Measurements from ENCODE around the gene CRYBA4. TPM values are rescaled to one million over a fixed set of nuclear protein-coding genes. Genes with fewer than 3 reads are reported as not detected.

The CRYBA4 gene
- total and polyA plus RNA-seq, 2 of the 13 experiments (the other 11 are each of a cell fraction or from before 2014, with no cell fraction given) = not detected

GRCh38 chr22:26592421-26592891 is 29.3 kb upstream of the CRYBA4 start:
- POLR2A ChIA-PET = no interaction called here
- WGBS (ENCODE audit: low lambda C conversion rate) = 26% methylated on average over 4 of the region's 4 CpGs
- H3K4me3 ChIP-seq (replicated peaks in 1 of 3; ENCODE audit: insufficient read depth in 1 of 3, low read depth in 2 of 3, low read length in 3 of 3) = no peak overlapping the region
- no peaks in the 10 kb centered on the region for H4K20me1 ChIP-seq (ENCODE audit: insufficient read depth, low read length)
- BruUV-seq (replicated peaks) = no TSS peak
- H3K27me3 ChIP-seq (ENCODE audit: control insufficient read depth in 1 of 2, insufficient read depth in 2 of 2, low read length in 2 of 2) = peaks cover 0 to 7% of the 10 kb centered on the region in 2 experiments; a peak in 1 of 5 replicates
- no peak overlapping the region for H2AFZ ChIP-seq (ENCODE audit: low read length)
- FAIRE-seq = no peak
- no peaks in the 10 kb centered on the region for H3K36me3 ChIP-seq (replicated peaks in 1 of 2; ENCODE audit: control insufficient read depth in 1 of 2, insufficient read depth in 2 of 2, low read length in 2 of 2)
- no peak for DNase-seq (ENCODE audit: low spot score)
- peaks cover 10% of the 10 kb centered on the region for H3K79me2 ChIP-seq (ENCODE audit: insufficient read depth, low read length)
- no peak for TF ChIP-seq ZNF264 (CRISPR knock-in tag; IDR thresholded peaks at IDR 0.05)
- TF ChIP-seq ZKSCAN5 (CRISPR knock-in tag; IDR thresholded peaks at IDR 0.05) = 0 out of 2 replicates have a peak, but pooled peaks have one; percentile 52
- ATAC-seq = no peak
- H3K9ac ChIP-seq (ENCODE audit: insufficient read depth, low read depth, low read length) = no peak overlapping the region
- in situ Hi-C loops (cut with HindIII; ENCODE audit: extremely low pct_ligation_motif_present, low pct_unique_long_range_greater_than_20kb) (no loop called here), intact Hi-C loops (cut with micrococcal nuclease; ENCODE audit: unreplicated experiment) (loop anchor here (5.0 kb wide), 1 partner anchor 80 kb away; the partner anchor contains the start of gene TFIP11)
- peaks cover 26% of the 10 kb centered on the region for H3K4me1 ChIP-seq (ENCODE audit: insufficient read depth, low read length)
- H3K9me3 ChIP-seq (ENCODE audit: low read length) = no peaks in the 10 kb centered on the region
- CTCF ChIA-PET (ENCODE audit: low intra/inter-chr PET ratio, low total read pairs) = no interaction called here
- no peak overlapping the region for H3K4me2 ChIP-seq (ENCODE audit: low read depth, low read length)
- no peak overlapping the region for H3K27ac ChIP-seq (ENCODE audit: extremely low read length, insufficient read depth, low read length)

DNA sequence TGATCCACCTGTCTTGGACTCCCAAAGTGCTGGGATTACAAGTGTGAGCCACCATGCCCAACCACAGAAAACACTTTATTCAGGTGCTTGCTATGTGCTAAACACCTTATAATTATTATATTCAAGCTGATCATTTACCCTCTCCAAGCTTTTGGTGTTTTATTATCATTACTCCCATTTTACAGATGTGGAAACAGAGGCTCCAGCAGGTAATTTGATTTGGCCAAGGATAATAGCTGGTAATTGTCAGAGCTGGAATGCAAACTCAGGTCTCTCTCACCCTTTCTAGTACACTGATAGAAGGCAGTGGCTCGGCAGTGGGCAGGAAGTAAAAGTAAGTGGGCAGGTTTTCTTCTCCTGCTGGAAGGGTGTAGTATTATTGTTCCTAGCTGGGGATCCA is 28.0 kb upstream of the CRYBA4 start:
- Histone ChIP-seq H3K27me3 (ENCODE audit: control insufficient read depth in 1 of 2, insufficient read depth in 2 of 2, low read length in 2 of 2) (peaks cover 0 to 10% of the 10 kb centered on the region in 2 experiments; a peak in 2 of 5 replicates), H3K4me2 (ENCODE audit: low read depth, low read length) (no peak overlapping the region), H3K9ac (ENCODE audit: insufficient read depth, low read depth, low read length) (no peak overlapping the region), H3K4me1 (ENCODE audit: insufficient read depth, low read length) (peaks cover 23% of the 10 kb centered on the region), H3K36me3 (replicated peaks in 1 of 2; ENCODE audit: control insufficient read depth in 1 of 2, insufficient read depth in 2 of 2, low read length in 2 of 2) (no peaks in the 10 kb centered on the region), H3K79me2 (ENCODE audit: insufficient read depth, low read length) (peaks cover 7% of the 10 kb centered on the region), H3K27ac (ENCODE audit: extremely low read length, insufficient read depth, low read length) (no peak overlapping the region), H2AFZ (ENCODE audit: low read length) (no peak overlapping the region), H3K9me3 (ENCODE audit: low read length) (no peaks in the 10 kb centered on the region), H4K20me1 (ENCODE audit: insufficient read depth, low read length) (no peaks in the 10 kb centered on the region), H3K4me3 (replicated peaks in 1 of 3; ENCODE audit: insufficient read depth in 1 of 3, low read depth in 2 of 3, low read length in 3 of 3) (no peak overlapping the region)
- in situ Hi-C loops (cut with HindIII; ENCODE audit: extremely low pct_ligation_motif_present, low pct_unique_long_range_greater_than_20kb) = no loop called here
- ATAC-seq (no peak), DNase-seq (ENCODE audit: low spot score) (no peak), FAIRE-seq (no peak)
- TF ChIP-seq NPAS2 (CRISPR knock-in tag; IDR thresholded peaks at IDR 0.05; ENCODE audit: borderline replicate concordance) (no peak), SCMH1 (CRISPR knock-in tag; IDR thresholded peaks at IDR 0.05; ENCODE audit: borderline replicate concordance) (no peak), HHEX (CRISPR knock-in tag; IDR thresholded peaks at IDR 0.05) (no peak), ZNF629 (CRISPR knock-in tag; conservative IDR thresholded peaks at IDR 0.05) (peak; percentile 55)
- 0% methylated on average over 1 of the region's 1 CpG for WGBS (ENCODE audit: low lambda C conversion rate)
- no TSS peak for BruUV-seq (replicated peaks)
- intact Hi-C loops (cut with micrococcal nuclease; ENCODE audit: unreplicated experiment) = loop anchor here (5.0 kb wide), 1 partner anchor 81 kb away; the partner anchor contains the start of gene TFIP11
- CTCF ChIA-PET (ENCODE audit: low intra/inter-chr PET ratio, low total read pairs) = no interaction called here
- POLR2A ChIA-PET = no interaction called here
